ENCODE data around the gene KCNC3.
"Not testable (repeated sequence)": the region's sequence is repeated elsewhere in the genome, so short reads cannot be mapped to it uniquely, and the experiment has no call there.

KCNC3 gene

DNA sequence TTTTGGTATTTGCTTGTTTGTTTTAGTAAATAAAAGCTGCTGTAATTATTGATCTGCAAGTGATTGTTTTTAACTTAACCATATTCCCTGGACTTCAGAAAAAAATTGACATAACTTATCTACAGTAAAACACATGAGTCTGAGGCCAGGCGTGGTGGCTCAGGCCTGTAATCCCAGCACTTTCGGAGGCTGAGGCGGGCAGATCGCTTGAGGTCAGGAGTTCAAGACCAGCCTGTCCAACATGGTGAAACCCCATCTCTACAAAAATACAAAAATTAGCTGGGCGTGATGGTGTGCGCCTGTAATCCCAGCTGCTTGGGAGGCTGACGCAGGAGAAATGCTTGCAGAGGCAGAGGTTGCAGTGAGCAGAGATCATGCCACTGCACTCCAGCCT lies 24.3 kb upstream of the KCNC3 start:
- not testable (repeated sequence) for DNase-seq

DNA sequence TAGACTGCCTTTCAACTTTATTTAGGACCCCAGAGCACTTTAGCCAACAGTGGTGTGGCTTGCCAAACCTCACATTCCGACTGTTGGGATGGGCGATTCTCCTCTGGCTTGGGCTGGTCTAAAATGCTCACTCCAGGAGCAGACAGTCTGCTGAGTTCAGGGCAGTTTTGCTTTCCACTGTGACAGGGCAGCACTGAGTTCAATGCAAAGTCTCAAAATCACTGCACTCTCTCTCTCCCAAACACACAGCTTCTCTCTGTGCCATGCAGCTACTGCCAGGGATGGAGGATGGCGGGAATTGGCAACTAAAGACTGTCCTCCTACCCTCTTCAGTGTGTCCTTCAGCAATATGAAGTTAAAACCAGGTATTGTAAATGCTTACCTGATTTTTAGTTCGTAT lies 23.1 kb upstream of the KCNC3 start:
- DNase-seq = no peak

DNA sequence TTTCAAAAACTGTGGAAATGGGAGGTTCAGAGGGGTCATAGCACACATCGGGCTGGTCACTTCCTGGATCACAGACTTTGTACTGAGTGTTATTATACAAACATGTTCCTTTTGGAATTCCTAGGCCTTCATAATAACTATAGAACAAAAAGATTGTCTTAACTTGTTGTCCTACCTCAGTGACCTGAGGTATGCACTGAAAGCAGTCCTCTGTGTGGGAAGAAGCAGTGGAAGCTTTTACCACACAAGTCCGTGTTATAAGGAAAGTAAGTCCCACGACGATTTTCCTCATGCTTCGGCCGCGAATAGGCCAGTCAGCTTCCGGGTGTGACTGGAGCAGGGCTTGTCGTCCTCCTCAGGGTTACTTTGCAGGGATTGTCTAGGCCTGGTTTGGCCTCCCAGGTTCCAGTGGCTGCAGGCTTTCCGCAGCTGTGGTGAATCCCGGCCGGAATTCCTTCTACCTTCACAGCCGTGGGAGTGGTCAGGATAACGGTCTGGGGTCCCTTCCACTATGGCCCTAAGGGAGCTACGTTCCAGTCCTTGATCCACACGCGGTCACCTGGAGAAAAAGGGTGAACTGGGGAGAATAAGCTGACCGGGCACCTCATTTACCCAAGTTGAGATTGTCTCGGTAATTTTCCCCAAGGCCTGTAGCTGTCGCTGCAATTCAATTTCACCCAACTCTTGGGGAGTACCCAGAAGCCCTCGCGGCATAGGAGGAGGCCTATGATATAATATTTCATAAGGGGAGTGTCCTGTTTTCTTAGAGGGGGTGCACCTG lies 20.3 kb upstream of the KCNC3 start:
- no peak for DNase-seq

DNA sequence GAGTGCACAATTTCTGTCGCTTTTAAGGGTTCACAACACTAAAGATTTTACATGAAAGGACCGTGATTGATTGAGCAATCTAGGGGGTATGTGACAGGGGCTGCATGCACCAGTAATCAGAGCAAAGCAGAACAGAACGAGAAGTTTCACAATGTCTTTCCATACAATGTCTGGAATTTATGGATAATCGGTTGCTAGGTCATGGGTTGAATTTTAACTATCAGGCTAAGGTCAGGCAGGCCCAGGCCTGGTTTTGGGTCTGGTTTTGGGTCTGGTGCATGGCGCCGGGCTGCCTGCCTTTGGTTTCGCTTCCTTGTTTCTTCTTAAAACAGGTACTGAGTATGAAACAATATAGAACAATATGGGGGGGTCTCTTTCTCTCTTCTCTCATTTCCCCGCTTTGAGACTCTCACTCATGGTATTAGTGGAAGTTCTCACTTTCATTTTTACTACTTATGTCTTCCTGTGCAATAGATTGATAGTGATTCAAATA lies 18.0 kb upstream of the KCNC3 start:
- DNase-seq = not testable (repeated sequence)

DNA sequence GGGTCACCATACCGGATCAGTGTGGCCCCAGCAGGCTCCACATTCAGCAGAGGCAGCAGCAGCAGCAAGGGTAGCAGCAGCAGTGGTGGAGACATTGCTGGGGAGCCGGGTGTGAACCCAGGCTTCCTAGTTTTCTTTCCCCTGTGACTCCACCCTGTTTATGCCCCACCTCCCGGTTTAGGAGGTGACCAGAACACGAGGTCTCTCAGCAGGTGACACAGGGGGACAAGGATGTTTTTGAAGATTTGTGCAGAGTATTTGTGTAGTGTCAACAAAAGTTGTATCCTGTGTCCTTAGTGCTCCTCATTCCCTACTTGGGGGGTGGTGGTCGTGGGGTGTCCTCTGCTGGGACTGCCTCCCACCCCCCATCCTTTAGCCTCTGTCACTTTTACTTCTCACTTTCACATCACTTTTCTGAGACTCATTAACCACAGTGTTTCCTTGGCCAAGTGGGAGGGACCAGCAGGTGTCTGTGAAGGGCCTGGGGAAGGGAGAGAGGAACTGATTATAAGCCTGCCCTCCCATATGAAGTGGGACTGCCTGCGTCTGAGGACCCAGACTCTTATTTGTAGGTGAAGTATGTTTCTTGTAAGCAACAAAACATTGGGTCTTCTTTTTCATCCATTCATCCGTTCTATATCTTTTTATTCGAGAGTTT lies 15.6 kb upstream of the KCNC3 start:
- no peak for DNase-seq

DNA sequence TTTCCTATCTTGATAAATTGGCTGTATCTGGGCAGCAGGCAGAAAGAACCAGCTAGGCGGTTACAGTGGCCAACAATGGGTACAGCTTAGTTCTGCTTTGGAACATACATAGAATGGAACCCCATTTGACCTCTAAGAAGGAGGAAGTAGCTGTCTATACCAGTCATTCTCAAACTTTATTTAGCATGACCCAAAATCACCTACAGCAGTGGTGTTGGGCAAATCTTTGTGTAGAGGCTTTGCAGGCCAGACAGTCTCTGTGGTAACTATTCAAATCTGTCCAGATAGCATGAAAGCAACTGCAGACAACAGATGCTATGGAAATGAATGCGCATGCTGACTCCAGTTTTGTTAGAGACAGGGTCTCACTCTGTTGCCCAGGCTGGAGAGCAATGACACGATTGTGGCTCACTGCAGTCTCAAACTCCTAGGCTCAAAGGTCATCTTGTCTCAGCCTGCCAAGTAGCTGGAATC lies 12.0 kb upstream of the KCNC3 start:
- no peak for DNase-seq

DNA sequence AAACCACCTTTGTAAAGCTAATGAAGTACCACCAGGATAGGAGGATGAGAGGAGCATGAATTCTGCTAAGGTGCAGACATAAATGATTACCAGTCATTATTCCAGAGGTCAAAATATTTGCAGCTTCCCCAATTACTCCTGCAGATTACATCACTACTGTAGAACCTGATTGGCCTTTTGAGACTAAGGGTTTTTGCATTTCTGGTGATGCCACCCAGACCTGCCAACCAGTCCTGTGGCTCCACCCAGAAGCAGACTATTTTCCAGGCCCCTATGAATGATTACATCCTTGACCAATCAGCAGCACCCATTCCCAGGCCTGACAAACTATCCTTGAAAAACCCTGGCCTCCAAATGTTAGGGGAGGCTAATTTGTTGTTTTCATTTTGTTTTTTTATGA lies 11.2 kb upstream of the KCNC3 start:
- DNase-seq = no peak

DNA sequence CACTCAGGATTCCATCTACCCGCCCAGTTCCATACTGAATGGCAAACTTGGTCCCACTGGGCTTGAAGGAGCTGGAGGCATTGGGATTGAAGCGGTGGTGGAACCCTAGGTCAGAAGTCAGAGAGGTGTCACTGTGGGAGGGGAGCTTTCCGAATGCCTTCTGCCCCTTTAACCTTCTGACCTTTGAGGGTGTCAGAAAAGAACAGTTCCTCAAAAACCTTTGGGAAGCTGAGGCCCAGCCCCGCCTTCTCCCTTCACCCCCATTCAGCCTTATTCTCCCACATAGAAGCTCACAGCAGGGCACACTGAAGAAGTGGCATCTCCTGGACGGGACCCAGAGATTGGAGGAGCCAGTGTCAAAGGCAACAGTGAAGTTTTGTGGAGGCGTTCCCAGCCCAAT lies 7.9 kb upstream of the KCNC3 start:
- not testable (repeated sequence) for DNase-seq

DNA sequence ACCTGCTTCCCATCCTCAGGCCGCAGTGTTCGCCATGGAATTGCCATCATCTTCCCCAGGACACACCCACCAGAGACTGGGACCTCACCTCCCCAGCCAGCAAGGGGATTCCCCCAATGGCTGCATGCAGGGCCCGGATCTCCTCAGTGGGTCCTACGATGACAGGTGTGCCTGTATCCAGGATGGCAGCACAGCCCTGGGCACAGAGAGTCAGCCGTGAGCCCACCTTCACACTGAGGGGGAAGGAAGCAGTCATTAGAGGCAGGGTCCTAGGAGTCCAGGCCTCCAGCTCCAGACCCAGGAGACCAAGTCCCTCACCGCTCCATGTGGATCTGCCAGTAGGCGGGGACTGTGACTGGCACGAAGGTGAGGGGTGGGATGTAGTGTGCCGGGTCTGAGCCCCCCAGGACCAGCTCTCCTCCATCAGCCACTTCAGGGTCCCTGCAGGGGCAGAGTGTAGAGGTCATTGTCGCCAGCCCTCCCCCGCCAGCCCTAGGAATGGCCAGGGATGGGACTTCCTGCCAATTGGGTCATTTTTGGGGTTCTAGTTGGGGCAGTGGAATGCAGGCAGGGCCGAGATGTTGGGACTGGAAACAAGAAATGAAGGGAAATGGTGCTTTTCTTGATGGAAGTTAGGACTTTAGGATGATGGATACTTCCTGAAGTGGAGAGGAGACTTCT lies 5.7 kb upstream of the KCNC3 start:
- DNase-seq = no peak

DNA sequence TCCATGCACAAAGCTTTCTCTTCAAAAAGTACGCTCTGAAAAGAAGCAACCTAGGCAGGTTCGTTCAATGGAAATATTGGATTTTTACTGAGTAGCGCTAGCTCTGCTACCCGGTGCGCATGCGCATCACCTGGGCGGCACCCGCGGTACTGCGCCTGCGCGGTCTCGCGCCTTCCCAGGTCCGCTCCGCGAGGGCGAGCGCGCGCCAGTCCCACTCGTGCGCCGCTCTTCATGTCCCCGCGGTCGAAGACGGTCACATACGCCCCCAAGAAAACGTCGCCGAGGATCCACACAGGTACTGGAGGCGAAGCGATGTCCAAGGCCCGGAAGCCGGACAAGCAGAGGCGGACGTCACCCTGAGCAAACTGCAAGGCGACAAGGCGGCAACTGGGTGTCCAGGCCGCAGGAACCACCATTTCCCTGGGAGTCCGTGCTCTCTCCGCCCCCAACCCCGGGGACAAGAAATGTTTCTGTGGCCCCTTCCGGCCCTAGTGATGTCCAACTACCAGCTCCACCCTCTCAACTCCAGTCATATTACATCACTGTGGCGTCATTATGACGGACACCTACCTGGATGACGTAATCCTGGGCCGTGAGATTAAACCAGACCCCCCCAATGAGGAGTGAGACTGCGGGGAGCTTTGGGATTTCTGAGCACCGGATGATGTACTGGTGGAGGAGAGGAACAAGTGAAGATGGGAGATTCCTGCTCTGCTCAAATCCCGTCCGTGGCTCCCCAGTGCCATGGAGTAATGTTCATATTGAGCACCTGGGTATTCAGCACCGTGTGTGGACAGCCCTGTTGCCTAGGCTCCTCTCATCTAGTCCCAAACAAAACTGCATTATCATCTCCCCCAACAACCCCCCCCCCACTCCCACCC lies 4.8 kb upstream of the KCNC3 start:
- DNase-seq = peak; percentile 77

DNA sequence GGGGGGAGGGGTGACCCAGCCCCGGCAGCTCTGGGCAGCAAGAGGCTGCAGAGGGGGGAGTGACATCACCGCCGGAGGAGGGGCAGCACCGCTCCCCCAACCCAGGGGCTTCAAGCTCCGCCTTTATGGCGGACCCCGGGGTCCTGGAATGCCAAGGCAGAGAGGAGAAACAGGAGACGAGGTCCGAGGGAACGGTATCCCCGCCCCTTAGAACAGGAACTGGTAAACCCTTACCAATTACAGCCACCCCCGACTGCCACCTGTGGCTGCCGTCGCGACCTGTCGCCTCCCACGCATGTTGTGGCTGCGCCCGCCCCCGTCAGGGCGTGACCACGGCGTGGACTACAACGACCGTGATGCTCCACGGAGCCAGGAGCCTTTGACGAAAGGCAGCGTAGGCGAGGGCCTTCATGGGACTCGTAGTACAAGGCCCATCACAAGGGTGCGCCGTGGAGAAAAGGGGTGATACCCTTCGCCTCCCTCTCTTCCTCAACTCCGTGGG lies 4.1 kb upstream of the KCNC3 start:
- peak; percentile 94 for DNase-seq

DNA sequence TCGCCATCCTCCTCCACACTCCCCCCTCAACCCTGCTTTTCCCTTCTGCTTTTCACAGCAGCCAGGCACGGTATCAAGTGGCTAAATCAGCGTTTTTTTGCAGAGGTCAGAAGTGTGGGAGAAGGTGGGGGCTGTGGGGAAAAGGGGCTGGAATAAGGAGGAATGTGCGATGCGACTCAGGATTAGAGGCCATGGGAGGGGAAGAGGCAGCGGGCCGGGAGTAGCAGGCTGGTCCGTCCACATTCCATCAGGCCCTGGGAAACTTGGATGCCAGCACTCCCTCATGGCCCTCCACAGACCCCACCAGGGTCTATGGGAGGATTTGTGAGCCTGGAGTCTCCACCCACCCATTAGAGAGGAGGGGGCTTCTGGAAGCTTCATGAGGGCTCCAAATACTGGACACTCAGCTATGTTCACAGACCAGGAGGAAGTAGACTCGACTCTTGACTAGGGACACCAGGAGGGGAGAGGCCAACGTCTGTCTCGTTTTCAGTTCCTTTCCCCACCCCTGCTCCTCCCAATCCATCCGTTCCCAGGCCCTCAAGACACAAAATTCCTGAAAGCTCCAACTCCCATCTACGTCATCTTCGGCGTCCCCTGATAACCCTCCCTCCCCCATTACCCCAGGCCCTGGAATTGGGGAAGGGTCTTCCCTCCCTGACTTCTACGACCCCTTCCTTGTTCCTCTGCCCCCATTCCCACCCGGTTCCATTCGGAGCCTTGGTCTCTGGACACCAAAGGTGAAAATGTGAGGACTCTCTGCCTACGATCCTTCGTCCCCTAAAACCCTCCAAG lies 3.3 kb upstream of the KCNC3 start:
- no peak for DNase-seq

DNA sequence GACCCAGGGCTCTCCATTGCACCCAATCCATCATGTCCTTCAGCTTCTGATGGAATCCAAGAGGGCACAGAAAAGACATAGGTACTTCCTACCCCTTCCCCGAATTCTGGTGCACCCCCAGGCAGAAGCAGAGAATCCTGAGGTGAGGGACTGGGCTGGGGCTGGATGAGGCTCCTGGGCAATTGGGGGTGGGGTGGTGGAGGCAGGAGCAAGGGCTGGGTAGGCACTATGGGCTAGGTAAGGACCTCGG lies 2.7 kb upstream of the KCNC3 start:
- no peak for DNase-seq

DNA sequence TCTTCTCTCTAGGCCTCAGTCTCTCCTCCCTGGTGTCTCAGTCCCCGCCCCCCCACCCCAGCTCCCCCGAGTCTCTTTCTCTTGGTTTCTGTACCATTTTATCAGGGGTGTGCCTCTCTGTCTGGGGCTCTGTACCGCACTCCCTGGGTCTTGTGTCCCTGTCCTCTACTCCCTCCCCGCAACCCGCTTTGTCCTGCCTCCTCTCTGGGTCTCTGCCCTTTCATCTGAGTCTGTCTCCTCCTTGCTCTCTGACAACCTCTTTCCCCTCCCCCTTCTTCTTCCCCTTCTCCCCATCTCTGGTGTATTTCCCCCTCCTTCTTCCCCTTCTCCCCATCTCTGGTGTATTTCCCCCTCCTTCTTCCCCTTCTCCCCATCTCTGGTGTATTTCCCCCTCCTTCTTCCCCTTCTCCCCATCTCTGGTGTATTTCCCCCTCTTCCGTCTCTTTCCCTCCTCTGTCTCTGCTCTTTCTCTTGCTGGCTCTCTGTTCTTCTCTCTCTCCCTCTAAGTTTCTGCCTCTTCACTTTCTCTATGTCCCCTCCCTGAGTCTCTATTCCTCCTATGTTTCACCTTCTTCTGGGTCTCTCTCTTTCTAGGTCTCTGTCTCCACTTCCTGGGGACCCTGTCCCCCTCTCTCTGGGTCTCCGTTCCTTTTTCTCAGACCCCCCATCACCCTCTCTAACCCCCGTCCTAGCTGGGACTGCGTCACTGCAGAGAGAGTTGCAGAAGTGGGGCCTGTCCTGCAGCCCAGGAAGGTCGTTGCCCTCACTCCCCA lies 2.2 kb upstream of the KCNC3 start:
- no peak for DNase-seq

DNA sequence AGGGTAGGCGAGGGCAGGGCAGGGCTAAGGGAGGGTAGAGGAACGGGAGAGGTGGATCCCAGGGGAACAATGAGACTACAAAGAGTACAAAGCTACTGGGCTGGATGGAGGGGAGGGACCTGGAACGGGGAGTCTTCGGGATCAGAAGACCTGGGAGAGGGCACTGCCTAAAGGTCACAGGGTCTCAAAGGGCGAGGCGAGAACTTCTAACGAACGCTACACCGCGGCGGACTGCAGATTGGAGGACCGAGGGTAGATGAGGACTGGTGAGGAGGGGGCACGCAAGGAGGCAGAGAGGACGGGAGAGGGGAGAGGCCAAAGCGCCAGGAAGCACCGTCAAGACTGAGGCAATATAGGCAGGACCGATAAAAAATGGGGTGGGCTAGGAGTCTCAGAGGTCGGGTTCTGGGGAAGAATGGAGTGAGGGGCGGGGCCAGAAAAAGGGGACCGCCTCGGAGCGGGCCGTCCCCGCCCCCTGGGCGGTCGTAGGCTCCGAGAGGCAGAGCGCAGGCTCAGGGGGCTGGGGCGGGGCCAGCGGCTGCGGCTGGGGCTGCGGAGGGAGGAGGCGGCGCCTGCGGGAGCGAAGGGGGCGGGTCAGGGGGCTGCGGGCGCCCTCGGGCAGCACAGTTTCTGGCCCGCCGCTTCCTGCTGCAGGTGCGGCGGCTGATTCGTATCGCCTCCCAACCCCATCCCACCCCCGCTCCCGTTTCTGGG lies 1.3 kb upstream of the KCNC3 start:
- peak; percentile 68 for DNase-seq

DNA sequence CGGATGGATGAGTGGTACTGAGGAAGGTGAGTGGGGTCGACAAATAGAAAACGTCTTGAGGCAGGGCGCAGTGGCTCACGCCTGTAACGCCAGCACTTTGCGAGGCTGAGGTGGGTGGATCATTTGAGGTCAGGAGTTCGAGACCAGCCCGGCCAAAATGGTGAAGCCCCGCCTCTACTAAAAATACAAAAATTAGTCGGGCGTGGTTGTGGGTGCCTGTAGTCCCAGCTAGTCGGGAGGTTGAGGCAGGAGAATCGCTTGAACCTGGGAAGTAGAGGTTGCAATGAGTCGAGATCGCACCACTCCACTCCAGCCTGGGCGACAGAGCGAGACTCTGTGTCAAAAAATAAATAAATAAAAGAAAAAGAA lies 733 bp upstream of the KCNC3 start:
- not testable (repeated sequence) for DNase-seq

DNA sequence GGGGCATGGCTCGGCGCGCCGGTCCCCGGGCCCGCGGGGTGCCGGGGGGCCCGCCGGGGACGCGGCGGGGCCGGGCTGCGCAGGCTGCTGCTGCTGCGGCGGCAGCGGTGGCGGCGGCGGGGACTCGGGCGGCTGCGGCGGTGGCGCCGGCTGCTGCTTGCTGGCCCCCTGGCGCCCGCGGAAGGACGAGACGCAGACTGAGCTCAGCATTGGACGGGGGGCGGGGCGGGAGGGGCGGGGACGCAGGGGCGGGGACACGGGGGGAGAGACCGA lies 368 bp downstream of the KCNC3 start:
- no peak for DNase-seq

DNA sequence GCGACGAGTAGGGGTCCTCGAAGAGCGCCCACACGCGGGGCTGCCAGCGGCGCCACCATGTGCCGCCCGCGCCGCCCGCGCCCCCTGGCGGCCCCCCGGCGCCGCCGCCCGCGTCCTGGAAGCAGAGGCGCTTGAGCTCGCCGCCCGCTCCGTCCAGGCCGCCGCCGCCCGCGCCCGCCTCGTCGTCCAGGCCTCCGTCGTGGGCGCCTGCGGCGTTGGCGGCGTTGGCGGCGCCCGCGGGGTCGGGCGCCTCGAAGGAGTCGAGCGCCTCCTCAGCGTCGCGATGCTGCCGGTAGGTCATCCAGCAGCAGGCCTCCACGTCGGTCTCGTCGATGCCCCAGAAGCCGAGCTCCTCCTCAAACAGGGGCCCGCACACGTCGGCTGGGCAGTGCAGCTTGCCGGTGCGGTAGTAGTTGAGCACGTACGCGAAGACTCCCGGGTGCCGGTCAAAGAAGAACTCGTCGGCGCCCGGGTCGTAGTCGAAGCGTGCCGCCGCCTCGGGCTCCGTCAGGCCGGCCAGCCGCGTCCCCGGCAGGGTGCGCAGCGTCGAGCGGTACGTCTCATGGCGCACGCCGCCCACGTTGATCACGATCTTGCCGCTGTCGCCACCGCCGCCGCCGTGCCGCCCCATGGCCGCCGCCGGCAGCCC lies 829 bp downstream of the KCNC3 start:
- DNase-seq = no peak

DNA sequence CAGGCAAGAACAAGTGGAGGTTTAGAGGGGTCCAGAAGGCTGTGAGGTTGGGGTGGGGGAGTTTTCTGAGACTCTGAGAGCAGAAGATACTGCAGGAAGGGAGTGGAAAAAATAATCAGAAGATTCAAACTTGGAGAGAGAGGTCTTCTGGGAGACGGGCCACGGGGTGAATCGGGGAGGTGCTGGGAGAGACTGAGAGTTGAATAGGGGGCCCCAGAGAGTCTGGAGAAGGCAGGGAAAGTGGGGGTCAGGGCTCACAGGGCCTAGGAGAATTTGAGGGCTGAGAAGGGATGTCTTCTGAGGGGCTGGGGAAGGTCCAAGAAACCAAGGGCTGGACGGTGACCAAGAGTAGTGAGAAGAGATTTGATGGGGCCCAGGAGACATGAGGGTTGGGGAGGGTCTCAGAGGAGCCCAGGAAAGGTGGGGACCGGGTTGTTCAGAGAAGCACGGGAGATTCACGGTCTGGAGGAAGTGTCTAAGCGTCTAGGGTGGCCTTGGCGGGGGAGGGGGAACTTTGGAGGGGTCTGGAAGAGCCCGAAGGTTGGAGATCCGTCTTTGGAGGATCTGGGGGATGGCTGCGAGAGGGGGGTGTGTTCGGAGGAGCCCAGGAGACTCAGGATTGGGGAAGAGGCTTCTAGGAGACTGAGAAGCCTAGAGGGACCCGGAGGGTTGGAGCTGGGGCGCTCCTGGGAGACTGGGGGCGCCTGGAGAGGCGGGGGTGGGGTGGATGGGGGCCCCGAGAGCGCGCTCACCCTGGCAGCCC lies 1.5 kb downstream of the KCNC3 start:
- no peak for DNase-seq

DNA sequence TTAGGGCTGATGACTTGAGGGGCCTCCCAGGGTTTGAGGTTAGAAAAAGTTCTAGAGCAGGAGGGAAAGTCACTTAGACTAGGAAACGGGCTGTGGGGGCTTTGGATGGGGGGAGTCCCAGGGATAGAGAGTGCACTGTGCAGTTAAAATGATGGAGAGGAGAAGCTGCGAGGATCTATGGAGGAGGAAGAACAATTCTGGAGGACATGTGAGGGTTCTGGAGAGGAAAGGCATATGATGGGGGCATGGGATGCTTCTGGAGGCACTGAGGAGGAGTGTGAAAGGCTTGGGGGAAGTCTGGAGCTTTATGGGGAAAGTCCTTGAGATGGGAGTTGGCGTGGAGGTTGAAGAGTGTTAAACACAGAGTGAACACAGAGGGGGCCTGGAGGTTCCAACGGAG lies 2.2 kb downstream of the KCNC3 start:
- DNase-seq = no peak

Data from activated T-cell treated with anti-CD3 and anti-CD28 coated beads for 4 hours (primary cell).